Renal pelvis (tissue), 4 donors: Measurements from ENCODE around the gene DAB2IP. TPM values are rescaled to one million over a fixed set of nuclear protein-coding genes. Genes with fewer than 3 reads are reported as not detected.

Source experiments
- DNase-seq: peaks from one replicate; pipeline ENCODE4 v3.0.0-alpha.2; 2013
- polyA plus RNA-seq, 3 donors: library from polyadenylated mRNA; unstranded; fragments of 120-200 nt; gene quantifications; one replicate each; pipeline ENCODE4 v1.2.1, GENCODE V29; 2013; ENCODE audit not compliant: insufficient read length in 3 of 3

The DAB2IP gene
- polyA plus RNA-seq, 3 donors, result 40.0 to 49.1 (median 48.2) TPM

DNA sequence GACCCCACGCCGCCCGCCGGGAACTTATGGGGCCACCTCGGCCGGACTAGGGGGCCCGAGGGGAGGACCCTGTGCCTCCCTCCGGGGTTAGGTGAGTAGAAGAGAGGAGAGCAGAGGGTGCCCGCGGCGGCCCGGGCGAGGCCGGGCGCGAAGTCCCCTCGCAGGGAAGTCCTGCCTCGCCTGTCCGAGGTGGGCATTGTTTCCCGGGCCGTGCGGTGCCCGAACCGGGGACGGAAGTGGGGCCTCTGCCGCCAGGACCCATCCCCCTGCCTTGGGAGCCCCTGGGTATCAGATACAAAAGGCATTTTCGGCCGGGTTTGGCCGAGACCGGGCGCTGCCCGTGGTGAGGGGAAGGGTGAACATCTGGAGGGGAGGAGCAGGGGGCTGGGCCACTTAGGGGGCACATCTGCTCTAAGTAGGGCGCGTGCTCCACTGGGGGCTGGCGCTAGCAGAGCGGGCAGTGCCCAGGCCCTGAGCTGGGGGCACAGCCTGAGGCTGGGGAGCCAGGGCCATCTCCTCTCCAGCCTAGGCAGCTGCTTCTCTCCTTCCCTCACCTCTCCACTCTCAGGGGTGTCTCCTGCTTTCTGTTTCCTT lies 48.2 kb downstream of the DAB2IP start:
- DNase-seq, result no peak

DNA sequence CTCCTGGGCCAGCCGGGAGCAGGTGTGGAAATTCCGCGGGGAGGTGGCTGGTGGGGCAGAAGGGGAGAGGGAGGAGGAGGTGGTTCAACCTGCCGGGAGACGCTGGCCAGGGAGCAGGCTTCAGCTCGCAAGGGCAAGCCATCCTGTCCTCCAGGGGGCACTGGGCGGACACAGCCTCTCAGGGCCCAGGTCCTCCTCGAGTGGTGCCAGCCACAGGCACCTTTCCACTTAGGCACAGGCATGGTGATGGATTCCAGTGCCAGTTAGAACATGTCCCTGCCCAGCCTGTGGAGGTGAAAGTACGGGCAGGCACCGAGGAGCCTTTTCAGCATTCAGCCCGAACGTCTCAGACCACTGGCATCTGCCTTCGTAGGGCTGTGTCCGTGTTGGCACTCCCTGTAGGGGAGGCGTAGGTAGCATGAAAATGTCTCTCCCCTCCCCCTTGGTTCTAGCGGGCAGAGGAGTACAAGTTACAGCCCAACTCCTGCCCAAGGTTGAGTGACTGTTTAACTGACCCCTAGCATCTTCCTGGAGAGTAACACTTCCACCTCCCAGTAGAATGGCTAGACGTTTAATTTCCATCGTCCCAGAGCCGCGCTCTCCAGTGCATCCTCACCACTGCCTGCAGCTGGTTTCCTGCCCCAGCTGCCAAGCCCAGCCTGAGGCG lies 48.9 kb downstream of the DAB2IP start:
- peak; percentile 44 for DNase-seq

DNA sequence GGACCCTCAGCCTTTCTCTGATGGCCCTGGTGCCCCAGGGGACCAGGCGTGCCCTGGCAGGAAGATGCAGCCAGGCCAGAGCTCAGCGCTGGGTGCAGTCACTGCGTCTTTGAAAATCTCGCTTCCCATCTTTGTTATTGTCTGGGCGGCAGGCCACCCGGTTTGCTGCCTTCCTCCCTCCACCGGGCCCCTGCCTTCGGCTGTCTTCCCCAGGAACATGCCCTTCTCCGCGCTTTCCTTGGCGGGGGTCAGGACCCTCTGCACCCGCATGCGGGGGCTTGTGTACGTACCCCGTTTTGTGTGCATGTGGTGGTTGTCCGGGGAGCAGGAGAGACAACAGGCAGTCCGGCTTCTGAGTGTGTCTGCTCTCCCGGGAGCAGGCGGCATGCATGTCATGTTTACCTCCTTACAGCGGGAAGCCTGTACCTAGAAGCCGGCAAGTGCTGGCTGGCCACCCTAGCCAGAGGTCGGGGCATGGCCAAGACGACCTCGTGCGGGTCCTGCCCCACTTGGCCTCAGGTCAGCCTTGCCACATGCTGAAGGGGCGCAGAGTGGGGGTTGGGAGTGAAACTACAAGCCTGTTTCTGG lies 49.5 kb downstream of the DAB2IP start:
- no peak for DNase-seq

DNA sequence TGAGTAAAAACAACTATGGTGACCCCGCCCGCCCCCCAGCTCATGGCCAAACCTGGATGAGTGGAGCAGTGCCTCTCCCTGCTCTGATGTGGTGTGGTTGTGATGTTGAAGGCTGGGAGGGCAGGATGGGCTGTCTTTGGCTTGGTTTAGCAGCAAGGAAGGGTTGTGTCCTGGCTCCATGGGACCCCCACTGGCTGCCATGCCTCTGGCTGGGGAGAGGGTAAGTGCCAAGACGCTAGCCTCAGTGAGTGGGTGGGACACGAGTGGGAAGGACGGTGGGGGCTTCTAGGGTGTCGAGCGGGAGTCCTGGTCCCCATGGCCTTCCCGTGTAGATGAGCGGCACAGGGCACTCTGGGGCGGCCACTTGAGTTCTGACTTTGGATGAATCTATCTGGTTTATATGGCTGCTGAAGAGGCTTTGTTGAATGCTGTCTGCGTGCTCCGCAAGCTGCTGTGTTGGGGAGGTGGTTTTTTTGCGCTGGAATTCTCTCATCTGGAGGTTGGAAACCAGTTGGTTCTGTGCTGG lies 50.4 kb downstream of the DAB2IP start:
- no peak for DNase-seq

DNA sequence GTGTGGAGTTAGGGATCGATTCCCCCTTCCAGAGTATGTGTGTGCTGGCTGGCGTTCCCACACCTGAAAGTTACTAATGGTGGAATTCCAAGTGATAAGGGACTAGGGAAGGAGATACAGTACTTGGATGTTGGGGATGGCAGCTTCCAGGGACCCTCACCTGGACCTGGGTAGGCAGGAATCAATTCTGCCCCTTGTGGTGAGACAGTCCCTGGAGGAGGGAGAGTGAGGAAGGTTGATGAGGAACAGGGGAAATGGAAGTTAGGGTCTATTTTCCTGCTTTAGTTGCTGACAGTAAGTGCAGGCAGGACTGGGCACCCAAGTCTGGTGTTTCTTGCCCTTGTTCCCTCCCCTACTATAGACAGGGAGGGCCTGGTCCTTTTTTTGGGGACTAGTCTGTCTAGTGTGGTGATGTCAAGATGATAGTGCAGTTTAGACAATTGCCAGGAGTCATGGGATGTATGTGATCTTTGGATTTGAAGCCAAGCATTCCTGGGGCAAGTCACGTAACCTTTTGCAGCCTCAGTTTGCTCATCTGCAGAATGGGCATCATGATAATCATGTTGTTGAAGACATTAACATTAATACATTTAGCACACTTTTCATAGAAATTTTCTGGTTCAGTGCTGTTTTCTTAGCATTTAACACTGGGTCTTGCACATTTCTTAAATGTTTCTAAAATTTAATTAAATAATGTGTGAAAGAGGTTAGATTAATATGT lies 51.7 kb downstream of the DAB2IP start:
- no peak for DNase-seq

DNA sequence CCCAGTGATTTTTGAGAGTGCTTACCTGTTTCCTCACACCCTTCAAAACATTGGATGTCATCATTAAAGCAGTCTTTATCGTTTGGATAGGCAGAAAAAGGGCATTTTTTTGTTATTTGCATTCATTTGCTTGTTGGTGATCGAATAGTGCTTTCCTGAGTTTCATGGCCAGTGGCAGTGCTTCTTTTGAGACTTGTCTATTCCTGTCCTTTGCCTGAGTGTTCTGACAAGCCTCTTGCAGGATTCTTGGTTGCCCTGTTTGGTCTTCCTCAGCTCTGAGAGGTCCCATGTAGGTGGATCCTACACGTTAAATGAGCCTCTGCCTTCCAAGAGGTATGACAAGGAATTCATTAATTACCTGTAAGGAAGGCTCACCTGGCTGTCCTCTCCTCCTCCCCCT lies 52.8 kb downstream of the DAB2IP start:
- no peak for DNase-seq

DNA sequence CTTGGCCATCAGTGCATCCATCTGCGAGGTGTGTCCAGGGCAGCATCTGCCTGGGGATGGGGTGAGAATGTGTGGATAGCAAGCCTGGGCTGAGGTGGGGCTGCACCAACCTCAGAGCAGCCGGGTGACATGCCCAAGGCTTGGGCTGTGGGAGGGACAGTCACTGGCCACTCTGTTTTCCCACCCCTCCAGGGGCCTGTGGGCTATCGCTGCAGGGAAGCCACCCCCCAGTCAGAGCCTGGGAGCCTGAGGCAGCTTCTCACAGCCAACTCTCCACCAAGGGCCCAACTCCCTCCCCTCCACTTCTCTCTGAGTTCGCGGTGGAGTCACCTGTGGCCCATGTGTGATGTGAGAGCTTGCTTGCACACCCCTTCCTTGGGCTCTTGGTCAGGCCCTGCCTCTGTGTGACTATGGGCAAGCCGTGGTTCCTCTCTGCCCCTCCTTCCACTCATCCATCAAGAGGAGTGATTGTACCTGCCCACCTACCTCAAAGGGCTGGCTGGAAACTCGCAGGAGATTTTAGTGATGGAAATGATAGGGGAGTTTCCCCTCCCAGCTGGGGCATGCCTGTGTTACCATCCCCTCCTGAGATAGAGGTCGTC lies 54.8 kb downstream of the DAB2IP start:
- no peak for DNase-seq

DNA sequence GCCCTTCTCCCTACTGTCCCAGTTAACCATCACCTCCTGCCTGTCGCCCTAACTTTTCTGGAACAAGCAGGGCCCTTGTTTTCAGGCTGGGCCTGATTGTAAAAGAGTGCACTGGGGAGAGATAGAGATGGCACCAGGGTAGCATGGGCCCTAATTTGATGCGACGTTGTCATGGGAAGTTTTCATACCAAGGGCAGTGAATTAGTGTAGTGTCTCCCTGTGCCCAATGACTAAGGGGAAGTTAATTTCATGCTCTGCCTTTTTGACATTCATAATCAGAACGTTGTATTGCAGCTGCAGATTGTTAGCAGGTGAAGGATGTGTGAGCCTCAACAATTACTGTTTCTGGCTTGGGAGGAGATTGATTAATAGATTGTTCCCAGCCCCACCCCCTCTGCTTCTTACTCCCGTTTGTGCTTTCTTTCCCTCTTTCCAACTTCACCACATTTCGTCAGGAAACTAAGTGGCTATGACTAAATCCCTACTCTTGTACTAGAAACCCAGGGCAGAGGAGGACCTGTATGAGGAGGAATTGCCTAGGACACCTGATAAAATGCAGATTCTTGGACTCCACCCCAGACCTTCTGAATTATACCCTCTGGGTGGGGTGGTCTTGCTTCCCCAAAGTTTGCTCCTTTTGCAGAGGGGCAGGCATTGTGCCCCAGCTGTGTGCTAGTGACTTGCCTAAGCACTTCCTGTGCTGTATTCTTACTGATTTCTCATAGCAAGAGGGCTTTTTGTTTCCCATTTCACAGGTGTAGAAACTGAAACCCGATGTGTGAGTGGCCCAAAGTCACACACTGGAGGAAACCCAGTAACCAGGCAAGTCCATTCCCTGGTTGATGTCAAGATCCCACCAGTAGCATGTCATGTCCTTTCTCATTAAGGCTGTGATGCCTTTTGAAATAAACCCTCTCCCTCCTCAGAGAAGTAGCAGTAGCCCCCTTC lies 56.3 kb downstream of the DAB2IP start:
- DNase-seq, result no peak

DNA sequence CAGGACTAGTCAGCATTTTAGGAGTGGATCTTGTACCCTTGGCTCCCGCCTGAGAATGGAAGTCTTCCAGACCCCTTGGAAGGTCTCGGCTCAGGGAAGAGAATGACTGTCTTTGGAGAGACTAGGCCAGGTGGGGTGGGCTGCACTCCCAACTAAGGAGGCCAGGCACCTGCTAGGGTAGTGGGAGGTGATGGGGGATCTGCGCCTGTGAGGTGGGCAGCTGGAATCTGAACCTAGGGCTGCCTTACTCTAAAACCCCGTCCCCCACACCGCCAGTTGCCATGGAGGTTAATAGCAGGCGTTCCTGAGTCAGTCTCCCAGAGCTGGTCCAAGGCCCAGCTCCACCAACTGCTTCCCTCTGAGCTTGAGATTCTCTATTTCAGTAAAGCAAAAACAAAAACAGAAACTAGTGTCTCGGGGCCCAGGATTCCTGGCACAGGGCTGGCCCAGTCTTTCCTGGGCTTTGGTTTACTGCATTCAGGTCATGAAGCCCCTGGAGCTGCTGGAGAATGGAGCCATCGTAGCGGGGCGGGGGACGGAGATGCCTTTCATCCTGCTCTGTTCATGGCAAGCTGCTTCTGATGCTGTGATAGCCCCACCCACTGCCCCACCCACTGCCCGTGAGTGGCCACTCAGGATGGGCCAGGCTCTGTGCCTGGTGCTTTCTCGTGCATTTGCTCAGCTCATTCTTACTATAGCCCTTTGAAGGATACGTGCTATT lies 57.5 kb downstream of the DAB2IP start:
- DNase-seq, result no peak

DNA sequence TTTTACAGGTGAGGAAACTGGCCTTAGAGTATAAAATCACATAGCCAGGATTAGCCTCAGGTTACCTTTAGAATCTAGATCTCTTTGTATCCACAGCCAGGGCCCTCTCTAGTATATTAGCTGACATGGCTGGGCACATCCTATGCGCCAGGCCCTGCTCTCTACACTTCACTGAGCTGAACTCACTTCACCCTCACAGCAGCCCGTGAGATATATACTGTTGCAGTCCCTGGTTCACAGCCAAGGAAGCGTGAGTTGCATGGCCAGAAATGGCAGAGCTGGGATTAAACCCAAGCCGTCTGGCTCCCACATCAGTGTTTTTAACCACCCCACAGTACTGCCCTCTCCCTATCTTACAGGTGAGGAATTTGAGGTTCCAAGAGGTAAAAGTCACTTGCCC lies 58.4 kb downstream of the DAB2IP start:
- DNase-seq, result no peak

DNA sequence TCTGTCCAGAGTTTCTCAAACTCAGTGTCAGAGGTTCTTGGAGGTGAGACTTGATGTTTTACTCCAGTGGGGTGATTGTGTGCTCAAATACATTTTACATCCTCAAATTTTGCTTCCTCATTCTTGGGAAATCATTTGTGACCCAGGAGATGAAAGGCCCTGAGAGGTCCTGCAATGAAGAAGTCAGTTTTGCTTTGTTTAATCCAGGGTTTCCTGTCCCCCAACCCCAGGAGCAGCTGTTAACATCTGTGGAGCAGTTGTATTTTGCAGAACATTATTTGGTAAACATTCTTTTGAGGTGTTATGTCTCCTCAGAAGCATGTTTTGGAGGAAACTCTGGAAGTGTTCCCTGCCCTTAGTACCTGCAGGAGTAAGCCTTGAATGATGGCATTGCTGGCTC lies 59.8 kb downstream of the DAB2IP start:
- no peak for DNase-seq

DNA sequence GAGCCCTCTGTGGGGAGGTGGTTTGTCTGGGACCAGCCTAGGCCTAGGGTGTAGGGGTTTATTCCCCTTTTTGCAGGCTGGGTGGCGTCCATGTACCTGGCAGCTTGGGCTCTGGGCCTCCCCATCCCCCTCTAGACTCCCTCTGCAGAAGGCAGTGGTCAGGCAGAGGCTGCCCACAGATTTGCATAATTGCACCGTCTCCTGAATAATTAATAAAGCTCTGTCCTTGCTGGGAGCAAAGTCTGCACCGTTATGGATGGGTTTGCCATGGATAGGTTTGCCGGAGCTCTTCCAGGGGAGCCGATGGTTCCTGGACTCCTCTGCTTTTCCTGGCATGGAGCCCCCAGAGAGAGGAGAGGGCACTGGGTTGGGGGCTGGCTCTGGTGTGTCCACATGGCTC lies 60.4 kb downstream of the DAB2IP start:
- DNase-seq, result no peak

DNA sequence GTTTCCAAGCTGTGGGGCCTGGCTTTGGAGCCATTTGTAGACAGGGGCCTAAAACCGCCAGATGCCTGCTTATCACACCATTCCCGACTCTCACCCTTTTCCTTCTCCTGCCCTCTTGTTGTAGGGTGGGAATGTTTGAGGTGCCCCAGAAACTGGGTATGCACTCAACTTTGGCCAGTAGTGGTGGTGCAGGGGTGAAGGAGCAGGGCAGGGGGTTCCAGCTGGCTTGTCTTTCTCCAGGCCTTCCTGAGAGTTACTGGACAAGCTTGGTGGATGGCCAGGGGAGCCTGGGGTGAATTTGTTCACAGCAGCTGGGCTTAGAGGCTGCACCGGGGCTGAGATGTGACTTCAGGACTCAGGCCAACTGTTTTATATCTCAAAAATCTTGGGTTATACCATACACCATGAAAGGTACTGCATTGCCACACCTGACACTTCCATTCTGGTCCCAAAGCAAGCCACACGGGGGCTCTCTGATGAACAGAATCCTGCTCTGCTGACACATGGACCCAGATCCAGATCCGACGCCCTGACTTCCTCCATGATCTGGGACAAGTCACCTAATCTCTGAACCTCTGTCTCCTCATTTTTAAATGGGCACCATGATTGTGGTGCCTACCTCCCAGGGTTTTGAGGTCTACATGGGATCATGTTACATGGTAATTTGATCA lies 62.1 kb downstream of the DAB2IP start:
- no peak for DNase-seq

DNA sequence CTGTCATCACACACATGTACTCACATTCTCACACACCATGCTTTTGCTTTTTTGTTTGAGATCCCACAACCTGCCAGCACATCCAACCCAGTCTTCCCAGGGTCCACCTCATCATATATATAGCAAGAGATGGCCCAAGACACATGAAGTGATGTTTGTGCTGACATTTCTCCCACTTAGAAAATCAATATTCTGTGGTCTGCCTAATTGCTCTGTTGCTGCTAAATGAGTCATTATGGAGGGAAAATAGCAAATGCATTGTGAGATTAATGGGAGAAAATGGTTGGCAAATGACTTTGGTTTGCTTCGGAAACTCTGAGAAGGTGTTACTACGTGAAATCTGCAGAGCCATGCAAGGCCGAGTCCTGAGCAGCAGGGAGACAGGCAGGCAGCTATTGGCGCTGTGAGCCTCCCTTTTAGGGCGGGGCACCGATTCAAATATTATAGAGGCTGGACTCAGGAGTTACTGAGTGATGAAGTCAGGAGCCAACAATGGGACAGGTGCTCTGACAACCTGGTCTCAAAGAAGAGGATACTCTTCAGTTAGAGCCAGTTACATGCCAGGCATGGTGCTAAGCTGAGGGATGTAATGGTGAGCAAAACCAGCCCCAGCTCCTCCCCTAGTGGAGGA lies 62.8 kb downstream of the DAB2IP start:
- DNase-seq, result no peak

DNA sequence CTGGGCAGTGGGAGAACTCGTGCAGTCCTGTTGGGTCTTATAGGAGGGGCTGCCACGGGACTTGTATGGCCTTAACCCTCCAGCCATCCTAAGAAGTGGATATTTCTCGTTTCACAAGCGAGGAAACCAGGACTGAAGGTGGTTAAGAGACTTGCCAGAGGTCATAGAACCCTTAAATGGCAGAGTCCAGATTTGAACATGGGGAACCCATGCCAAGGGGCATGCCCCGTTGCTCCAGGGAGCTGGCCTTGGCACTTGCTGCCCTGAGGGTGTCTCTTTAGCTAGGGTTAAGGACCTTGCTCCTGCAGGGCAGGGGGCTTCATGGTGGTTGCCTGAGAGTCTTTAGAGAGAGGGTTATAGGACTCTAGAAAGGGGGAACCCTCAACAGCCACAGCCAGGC lies 63.4 kb downstream of the DAB2IP start:
- no peak for DNase-seq

DNA sequence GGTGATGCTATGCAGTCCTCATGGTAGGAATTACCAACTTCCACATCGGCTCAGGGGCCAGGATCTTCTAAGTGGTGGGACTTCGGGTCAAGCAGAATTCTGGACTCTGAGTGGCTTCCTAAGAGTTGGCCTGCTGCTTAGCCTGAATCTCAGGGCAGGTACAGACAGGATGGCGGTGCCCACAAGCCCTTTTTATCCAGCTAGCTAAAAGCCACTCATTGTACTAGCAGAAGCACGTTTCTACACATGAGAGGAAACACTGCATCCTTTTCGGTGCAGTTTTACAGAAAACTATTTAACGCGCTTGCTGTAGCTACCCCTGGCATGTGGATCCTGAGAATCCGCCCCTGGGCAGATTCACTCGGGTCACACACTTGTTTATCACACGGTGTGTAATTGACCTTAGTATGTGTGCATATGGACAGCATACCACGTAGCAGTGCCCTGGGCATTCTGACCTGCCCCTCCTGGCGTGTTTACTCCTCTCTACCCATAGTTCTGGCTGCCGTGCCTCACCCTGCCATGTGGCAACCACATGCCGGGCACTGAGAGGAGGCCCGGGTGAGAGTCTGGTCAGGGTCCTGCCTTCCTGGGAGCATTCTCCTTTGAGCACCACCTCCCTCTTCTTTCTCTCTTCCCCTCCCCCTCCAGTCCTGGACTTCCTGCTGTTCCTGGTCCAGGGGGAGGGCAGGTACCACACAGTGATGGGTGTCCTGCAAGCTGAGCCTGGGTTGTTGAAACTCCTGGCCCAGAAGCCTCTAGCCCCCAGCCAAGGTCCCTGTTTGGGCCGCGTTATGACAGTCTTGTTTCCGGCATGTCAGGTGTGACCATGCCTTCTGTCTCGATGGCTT lies 65.9 kb downstream of the DAB2IP start:
- DNase-seq, result no peak

DNA sequence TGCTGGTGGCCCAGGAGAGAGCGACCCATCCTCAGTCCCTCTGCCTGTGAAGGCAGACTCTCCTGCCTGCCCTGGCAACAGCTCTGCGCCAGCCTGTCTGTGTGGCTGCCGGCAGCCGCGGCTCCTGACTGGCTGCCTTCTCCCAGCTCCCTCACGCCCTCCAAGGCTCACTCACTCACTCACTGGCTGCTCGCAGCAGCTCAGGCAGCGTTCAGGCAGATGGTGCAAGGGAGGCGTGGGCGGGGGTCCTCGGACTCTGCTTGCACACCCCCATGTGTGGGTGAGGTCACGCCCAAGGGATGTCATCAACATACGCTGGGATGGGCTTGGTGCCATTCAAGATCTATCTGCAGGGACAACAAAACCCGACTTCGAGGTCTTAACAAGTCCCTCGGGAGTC lies 66.7 kb downstream of the DAB2IP start:
- peak; percentile 63 for DNase-seq

DNA sequence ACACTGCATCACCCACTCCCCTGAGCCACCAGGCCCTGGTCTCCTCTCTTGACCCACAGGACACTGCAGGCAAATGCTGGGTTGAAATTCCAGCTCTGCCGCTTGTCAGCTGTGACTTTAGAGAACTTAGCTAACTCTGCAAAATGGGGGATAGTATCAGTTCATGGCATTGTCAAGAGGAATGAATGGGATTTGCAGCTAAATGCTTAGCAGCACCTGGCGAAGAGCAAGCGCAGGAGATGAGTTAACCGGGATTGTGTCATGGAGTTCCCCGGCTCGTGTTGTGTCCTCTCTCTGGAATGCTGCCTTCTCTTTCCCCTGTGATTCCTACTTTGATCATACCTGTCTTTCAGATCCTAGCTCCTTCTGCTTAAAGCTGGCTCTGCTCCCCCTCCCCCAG lies 67.1 kb downstream of the DAB2IP start:
- no peak for DNase-seq
